T-helper 1 cell (primary cell): ENCODE results near the gene ZNF326.
A peak's percentile ranks its signal among the peaks of the same experiment; 100 is the strongest.

ENCODE experiments used
- DNase-seq, 5 donors: peaks; one replicate each; pipeline ENCODE4 v3.0.0-alpha.2; 2012 to 2020
- total RNA-seq, 4 donors: gene quantifications; one replicate each; lab custom pipeline; 2026; lab: John Stamatoyannopoulos, UW

The ZNF326 gene
- total RNA-seq: 32.1 to 50.5 (median 46.8) reads per million in 4 donors

- DNase-seq: peak; percentile 87 to 94 (median 90)
Observed at GRCh38 chr1:89994805-89995597, at the start of gene ZNF326. TSS of gene ZNF326 (plus strand) at chr1:89995110. CDS start at chr1:89995258, 148 bp downstream.

- peak in 1 of 5 donors; percentile 29 for DNase-seq
Observed at GRCh38 chr1:89945852-89946476, 48.9 kb upstream of the ZNF326 start.

DNA sequence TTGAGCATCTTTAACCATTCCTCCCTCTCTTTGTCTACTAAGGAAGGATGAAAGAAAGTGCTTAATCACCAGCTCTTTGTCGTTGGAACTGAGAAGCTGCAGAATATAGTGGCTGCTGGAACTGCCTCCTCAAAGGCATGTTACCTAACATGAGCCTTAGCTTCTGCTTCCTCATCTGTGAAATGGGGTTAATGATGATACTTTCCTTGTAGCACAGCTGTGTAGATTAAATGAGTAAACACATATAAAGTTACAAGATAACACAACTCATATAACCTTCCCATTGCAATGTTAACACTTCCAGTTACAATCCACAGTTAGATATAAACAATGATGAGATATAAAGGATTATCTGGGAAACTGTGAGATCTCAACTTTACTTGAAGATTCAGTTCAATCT is 48.4 kb upstream of the ZNF326 start:
- DNase-seq: no peak

- DNase-seq: no peak
Observed at GRCh38 chr1:89948722-89949345, 46.1 kb upstream of the ZNF326 start.

- no peak for DNase-seq
Observed at GRCh38 chr1:89949991-89950624, 44.8 kb upstream of the ZNF326 start.

GRCh38 chr1:89950703-89951102 is 44.2 kb upstream of the ZNF326 start:
- DNase-seq: no peak

DNA sequence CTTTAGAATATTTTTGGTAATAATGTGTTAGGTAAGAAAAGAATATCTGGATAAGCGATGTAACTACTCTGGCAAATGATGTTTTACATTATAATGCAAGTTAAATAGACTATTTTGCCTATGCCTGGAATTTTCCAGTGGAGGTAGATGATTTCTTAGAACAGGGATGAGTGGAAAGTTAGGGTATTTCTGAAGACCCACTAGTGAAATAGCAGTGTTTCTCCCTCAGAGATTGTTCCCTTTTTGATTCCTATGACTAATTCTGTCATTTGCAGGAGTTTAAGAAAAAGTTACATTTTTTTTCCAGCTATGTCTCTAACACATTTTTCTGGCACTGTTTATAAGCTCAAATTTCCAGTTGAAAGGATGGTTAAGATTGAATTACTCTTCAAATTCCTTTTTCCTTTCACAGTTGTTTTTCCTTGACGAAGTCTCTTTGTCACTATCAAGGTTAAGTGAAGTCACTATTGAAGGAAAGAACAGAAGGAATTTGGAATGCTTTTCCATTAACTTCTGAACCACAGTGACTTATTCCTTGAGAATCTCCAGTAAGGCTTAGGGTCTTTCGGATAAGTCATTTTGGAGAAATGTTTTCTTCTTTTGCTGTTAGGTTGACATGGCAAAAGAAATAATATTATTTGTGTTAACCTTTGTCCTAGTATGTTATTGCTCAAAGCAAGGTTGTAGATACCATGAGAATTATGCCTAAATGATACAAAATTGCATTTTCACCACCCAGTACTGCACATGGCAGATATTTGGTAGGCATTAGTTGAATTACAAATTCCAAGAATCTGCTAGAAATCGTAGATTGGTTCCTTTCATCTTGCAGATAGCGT is 42.9 kb upstream of the ZNF326 start:
- DNase-seq: no peak

GRCh38 chr1:89952605-89953130 is 42.2 kb upstream of the ZNF326 start:
- DNase-seq: no peak

DNA sequence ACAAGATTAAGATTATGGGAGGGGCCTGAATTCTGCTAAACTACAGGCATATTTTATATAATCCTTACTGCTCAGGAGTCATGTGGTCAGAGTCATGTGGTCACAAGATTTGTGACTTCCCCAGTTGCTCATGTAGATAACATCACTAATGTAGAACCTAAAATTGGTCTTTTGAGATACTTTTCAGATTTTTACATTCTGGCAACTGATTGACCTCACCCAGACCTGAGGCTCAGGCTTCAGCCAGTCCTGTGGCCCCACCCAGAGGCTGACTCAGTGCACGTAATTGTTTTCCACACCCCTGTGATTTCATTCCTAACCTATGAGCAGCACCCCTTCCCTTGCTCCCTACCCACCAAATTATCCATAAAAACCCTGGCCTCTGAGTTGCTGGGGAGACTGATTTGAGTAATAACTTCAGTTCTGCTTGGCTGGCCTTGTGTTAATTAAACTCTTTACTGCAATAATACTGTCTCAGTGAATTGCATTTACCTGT is 41.7 kb upstream of the ZNF326 start:
- peak in 2 of 5 donors; percentile 4 to 35 for DNase-seq

- DNase-seq: no peak
Observed at GRCh38 chr1:89953929-89954328, 41.0 kb upstream of the ZNF326 start.

DNA sequence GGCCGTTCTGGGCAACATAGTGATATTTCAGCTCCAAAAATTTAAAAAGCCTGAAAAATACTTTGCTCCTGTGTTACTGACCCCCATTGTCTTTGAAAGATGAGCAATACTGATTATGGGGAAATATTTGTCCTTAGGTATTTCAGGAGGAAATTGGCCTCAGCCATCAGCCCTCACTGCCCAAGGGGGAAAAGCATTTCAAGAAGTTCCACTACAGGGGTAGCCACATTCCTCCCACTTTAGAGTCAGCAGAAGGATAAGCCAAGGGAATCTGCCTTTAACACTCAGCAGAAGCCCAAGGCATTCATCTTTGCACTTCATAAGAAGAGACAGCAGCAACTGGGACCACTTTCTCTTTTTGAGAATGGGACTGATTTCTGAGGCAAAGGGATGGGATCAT is 40.5 kb upstream of the ZNF326 start:
- no peak for DNase-seq

GRCh38 chr1:89955311-89956205 is 39.4 kb upstream of the ZNF326 start:
- no peak for DNase-seq

DNA sequence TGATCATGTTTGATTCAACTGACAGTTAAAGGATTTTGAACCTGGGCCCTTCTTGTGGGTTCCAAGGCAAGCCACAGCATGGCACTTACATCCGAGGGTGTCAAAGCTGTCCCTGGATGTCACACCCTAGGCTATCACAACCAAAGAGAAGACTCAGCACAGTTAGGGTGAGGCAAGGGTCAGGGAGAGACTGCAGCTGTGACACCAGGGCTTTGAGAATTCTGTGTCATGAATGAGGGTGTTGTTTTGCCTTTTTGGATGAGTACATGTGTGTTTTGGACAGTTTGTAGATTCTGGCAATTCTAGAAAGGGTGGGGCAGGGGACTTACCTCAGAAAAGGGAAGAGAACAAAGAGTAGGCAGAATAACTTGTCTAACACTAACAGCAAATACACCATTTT is 37.8 kb upstream of the ZNF326 start:
- peak in 1 of 5 donors; percentile 38 for DNase-seq

DNA sequence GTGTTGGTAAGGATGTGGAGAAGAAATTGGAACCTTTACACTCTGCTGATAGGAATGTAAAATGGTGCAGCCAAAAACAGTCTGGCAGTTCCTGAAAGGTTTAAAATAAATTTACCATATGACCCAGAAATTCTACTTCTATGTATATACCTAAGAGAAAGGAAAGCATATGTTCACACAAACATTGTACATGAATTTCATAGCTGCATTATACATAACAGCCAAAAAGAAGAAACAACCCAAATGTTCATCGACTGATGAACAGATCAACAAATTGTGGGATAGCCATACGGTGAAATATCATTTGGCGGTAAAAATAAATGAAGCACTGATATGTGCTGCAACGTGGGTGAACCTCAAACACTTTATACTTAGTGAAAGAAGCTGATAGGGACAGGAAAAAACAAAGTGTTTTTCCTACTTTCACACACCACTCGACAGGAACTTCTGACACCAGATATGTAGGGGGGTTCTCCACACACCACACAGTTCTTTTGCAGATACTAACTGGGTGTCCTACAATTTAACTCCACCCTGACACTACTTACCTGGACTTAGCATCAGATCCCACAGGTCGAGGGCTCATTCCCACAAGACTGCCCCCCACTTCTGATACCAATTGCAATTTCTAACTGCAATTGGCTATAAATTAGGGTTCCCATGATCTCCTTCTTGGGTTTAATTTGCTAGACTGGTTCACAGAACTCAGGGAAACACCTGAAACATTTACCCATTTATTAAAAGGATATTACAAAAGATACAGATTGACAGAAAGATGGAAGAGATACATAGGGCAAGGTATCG is 35.9 kb upstream of the ZNF326 start:
- no peak for DNase-seq

- DNase-seq: no peak
Observed at GRCh38 chr1:89959719-89960118, 35.2 kb upstream of the ZNF326 start.

DNA sequence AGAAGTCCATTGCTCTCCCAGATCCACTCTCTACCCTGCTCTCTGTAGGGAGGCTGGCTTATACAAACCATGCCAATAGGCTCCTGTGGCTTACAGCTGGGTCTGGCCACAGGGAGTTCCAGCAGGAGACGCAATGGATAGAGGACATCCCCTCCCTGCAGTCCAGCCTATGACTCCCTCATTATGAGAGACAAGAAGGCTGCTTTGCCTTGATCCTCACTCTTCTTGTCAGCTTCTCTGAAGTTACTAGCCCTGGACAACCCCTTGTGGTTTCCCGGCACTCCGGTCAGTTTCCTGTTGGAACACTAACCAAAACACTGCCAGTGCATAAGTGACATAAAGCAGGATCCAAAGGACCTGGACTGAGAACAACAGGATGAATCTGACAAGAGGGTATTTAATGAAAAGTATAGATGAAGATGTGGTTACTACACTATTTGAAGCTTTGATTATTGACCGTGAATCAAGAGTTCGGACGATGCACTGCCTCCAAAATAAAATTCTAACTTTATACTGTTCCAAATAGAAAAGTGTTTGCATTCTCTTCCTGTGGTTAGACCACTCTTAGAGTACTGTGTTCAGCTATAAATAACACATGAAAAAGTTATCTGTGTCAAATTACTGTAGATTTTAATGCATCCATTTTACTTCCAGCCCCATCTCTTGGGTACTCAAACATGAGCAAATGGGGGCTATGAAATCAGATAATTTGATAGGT is 32.7 kb upstream of the ZNF326 start:
- DNase-seq: no peak

DNA sequence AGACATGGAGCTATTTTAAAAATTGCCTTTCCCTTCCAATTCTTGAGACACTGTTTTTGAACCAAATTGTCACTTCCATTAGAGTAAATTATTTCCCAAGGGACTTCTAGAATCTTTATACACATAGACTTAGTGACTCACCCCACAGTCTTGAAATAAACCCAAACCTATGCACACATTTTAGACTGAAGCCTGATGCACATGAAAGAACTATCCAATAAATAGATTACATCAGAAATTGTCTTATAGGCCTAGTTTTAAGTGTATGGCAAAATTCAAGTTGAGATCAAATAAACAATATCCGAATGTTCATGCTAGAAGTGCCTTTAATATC is 32.2 kb upstream of the ZNF326 start:
- DNase-seq: no peak

GRCh38 chr1:89965193-89965768 is 29.6 kb upstream of the ZNF326 start:
- no peak for DNase-seq

- DNase-seq: no peak
Observed at GRCh38 chr1:89966656-89967055, 28.3 kb upstream of the ZNF326 start.
